Transverse colon (tissue), 4 donors: ENCODE data around the gene CCDC7. TPM values are rescaled to one million over a fixed set of nuclear protein-coding genes. Genes with fewer than 3 reads are reported as not detected.

Experiments used
- DNase-seq: peaks from one replicate; pipeline ENCODE4 v3.0.0-alpha.2; 2019
- H3K27ac ChIP-seq, 4 donors: fragments of 200-600 bp; sonication (generic); 2 replicates each; pipeline ENCODE4 v1.5.1; 2016 to 2018; ENCODE audit warnings: inconsistent platforms in 4 of 4
- H3K27me3 ChIP-seq: fragments of 200-600 bp; sonication (generic); 2 replicates; pipeline ENCODE4 v1.5.1; 2017; ENCODE audit warnings: inconsistent platforms
- H3K36me3 ChIP-seq, 4 donors: fragments of 200-600 bp; sonication (generic); 2 replicates each; pipeline ENCODE4 v1.5.1; 2017 to 2019; ENCODE audit warnings: inconsistent platforms in 4 of 4
- H3K4me1 ChIP-seq, 4 donors: fragments of 200-600 bp; sonication (generic); 2 replicates each; pipeline ENCODE4 v1.5.1; 2017 to 2020; ENCODE audit warnings: inconsistent platforms in 4 of 4
- H3K4me3 ChIP-seq, 4 donors: fragments of 200-600 bp; sonication (generic); 1 replicate in 1 of 4; 2 replicates in 3 of 4; pipeline versions ENCODE4 v1.5.1 to v1.6.1; 2017 to 2019; ENCODE audit warnings: inconsistent platforms in 4 of 4
- H3K9me3 ChIP-seq, 2 donors: fragments of 200-600 bp; sonication (generic); 2 replicates each; pipeline ENCODE4 v1.5.1; 2017 to 2019; ENCODE audit warnings: inconsistent platforms in 2 of 2
- CTCF ChIP-seq, 5 experiments: fragments of 200-600 bp in 3 of 5; fragments of 450-650 bp in 2 of 5; sonication (generic) in 3 of 5; IDR thresholded peaks; 1 replicate in 2 of 5; 2 replicates in 3 of 5; pipeline ENCODE4 v1.5.1; 2016 to 2017; ENCODE audit warnings: antibody characterized with exemption in 5 of 5, inconsistent platforms in 3 of 5, mild to moderate bottlenecking in 2 of 5, moderate library complexity in 1 of 5
- EP300 ChIP-seq: sonication (generic); formaldehyde crosslinking; IDR thresholded peaks from one replicate; pipeline ENCODE4 v1.6.1; 2017; ENCODE audit warnings: antibody characterized with exemption, low read depth
- POLR2A ChIP-seq: fragments of 450-650 bp; IDR thresholded peaks from one replicate; pipeline ENCODE4 v1.6.1; 2016; ENCODE audit warnings: antibody characterized with exemption, mild to moderate bottlenecking, moderate library complexity
- POLR2AphosphoS5 ChIP-seq, 3 donors: sonication (generic); formaldehyde crosslinking; IDR thresholded peaks; one replicate each; pipeline ENCODE4 v1.6.1; 2016; ENCODE audit warnings: antibody characterized with exemption in 3 of 3
- WGBS, 2 donors: methylation state at CpG; one replicate each; pipeline ENCODE4 v1.1.5; 2018; ENCODE audit warnings: low coverage in 1 of 2; 5-methylcytosine and 5-hydroxymethylcytosine counted together
- in situ Hi-C, 4 donors: fragments of 200-750 bp; cut with MboI; loops; one replicate each; pipeline versions ENCODE4 v1.15.0 to v1.15.1; 2017; ENCODE audit warnings: low sequenced_read_pairs in 3 of 4, low pct_ligation_motif_present in 1 of 4, low pct_unique_long_range_greater_than_20kb in 1 of 4
- intact Hi-C: fragments of 100-400 bp; cut with DNase I; formaldehyde crosslinking; loops from one replicate; pipeline ENCODE4 v1.15.1; 2023; ENCODE audit warnings: low total_unique reads
- total RNA-seq, 4 donors: library from RNA; depleted of rRNA; stranded (reverse); fragments of >200 nt; gene quantifications; one replicate each; pipeline ENCODE4 v1.1.0, GENCODE V29; 2016

The CCDC7 gene
- total RNA-seq, 4 donors from 2014 or later = 4.8 to 17.6 (median 13.3) TPM

GRCh38 chr10:32511599-32511998 lies 65.7 kb downstream of the CCDC7 start:
- H3K27ac ChIP-seq = no peak overlapping the region
- H3K9me3 ChIP-seq = no peaks in the 10 kb centered on the region
- in situ Hi-C loops = no loop called here
- DNase-seq = no peak
- 86 to 97% methylated on average over 18 of the region's 18 CpGs for WGBS, 2 donors
- H3K36me3 ChIP-seq = no peaks in the 10 kb centered on the region
- no peaks in the 10 kb centered on the region for H3K27me3 ChIP-seq
- TF ChIP-seq EP300 (no peak), CTCF (IDR thresholded peaks at IDR 0.05) (no peak), POLR2AphosphoS5 (IDR thresholded peaks at IDR 0.05) (no peak), POLR2A (no peak)
- H3K4me1 ChIP-seq = no peaks in the 10 kb centered on the region
- no peak overlapping the region for H3K4me3 ChIP-seq
- intact Hi-C loops = no loop called here

GRCh38 chr10:32516567-32517495 lies 70.9 kb downstream of the CCDC7 start:
- Histone ChIP-seq H3K4me3 (no peak overlapping the region), H3K36me3 (no peaks in the 10 kb centered on the region), H3K27ac (no peak overlapping the region), H3K9me3 (peaks cover 13 to 18% of the 10 kb centered on the region in 2 donors), H3K4me1 (no peaks in the 10 kb centered on the region), H3K27me3 (no peaks in the 10 kb centered on the region)
- no peak for DNase-seq
- WGBS, 2 donors = 83 to 88% methylated on average over 4 of the region's 4 CpGs
- TF ChIP-seq EP300 = no peak
- TF ChIP-seq CTCF (IDR thresholded peaks at IDR 0.05) = no peak
- no peak for TF ChIP-seq POLR2AphosphoS5 (IDR thresholded peaks at IDR 0.05)
- TF ChIP-seq POLR2A = no peak
- in situ Hi-C loops = no loop called here
- intact Hi-C loops = no loop called here

- H3K4me3 ChIP-seq = no peak overlapping the region
- H3K9me3 ChIP-seq = peaks cover 0 to 9% of the 10 kb centered on the region in 2 donors
- intact Hi-C loops (loop anchor here (1.0 kb wide), 1 partner anchor 10 kb away; no protein-coding TSS in a partner anchor), in situ Hi-C loops (no loop called here)
- TF ChIP-seq POLR2AphosphoS5 (IDR thresholded peaks at IDR 0.05) = no peak
- no peak for TF ChIP-seq POLR2A
- no peak for TF ChIP-seq EP300
- TF ChIP-seq CTCF (IDR thresholded peaks at IDR 0.05) = no peak
- H3K4me1 ChIP-seq = no peaks in the 10 kb centered on the region
- H3K36me3 ChIP-seq = no peaks in the 10 kb centered on the region
- H3K27me3 ChIP-seq = no peaks in the 10 kb centered on the region
- no peak for DNase-seq
- H3K27ac ChIP-seq = no peak overlapping the region
Measured at GRCh38 chr10:32530231-32530630, 84.3 kb downstream of the CCDC7 start.

GRCh38 chr10:32538256-32538655 lies 92.3 kb downstream of the CCDC7 start:
- intact Hi-C loops (no loop called here), in situ Hi-C loops (no loop called here)
- Histone ChIP-seq H3K4me3 (no peak overlapping the region), H3K27ac (no peak overlapping the region), H3K27me3 (no peaks in the 10 kb centered on the region), H3K36me3 (no peaks in the 10 kb centered on the region), H3K9me3 (peaks cover 8 to 9% of the 10 kb centered on the region in 2 donors), H3K4me1 (no peaks in the 10 kb centered on the region)
- no peak for TF ChIP-seq CTCF (IDR thresholded peaks at IDR 0.05)
- no peak for TF ChIP-seq EP300
- no peak for TF ChIP-seq POLR2A
- TF ChIP-seq POLR2AphosphoS5 (IDR thresholded peaks at IDR 0.05) = no peak
- DNase-seq = no peak
- 51 to 65% methylated on average over 3 of the region's 3 CpGs for WGBS, 2 donors
